Activated CD4-positive, alpha-beta T cell treated with anti-CD3 and anti-CD28 coated beads, Interleukin-2, amount 10 ng/mL, durations not matched to agents 24 days and 14 days (primary cell): ENCODE measurements around the gene RYR1. TPM values are rescaled to one million over a fixed set of nuclear protein-coding genes. Genes with fewer than 3 reads are reported as not detected.
"Not testable (repeated sequence)": the region's sequence is repeated elsewhere in the genome, so short reads cannot be mapped to it uniquely, and the experiment has no call there.

Experiments used
- DNase-seq: peaks from one replicate; pipeline ENCODE4 v3.0.0; 2022
- H3K27ac Mint-ChIP-seq: one replicate; pipeline ENCODE4 v1.8.0; 2022; ENCODE audit warnings: mild to moderate bottlenecking, mixed read lengths
- H3K27me3 Mint-ChIP-seq: one replicate; pipeline ENCODE4 v1.8.0; 2022; ENCODE audit warnings: mixed read lengths
- H3K36me3 Mint-ChIP-seq: one replicate; pipeline ENCODE4 v1.8.0; 2022; ENCODE audit warnings: low read depth, mild to moderate bottlenecking, mixed read lengths
- H3K4me1 Mint-ChIP-seq: one replicate; pipeline ENCODE4 v1.8.0; 2021; ENCODE audit warnings: mixed read lengths
- H3K4me3 Mint-ChIP-seq: one replicate; pipeline ENCODE4 v1.8.0; 2022; ENCODE audit warnings: mild to moderate bottlenecking, moderate library complexity, mixed read lengths
- H3K9me3 Mint-ChIP-seq: one replicate; pipeline ENCODE4 v1.8.0; 2021; ENCODE audit warnings: mixed read lengths
- intact Hi-C: fragments of 100-400 bp; cut with micrococcal nuclease; formaldehyde crosslinking; loops from one replicate; pipeline ENCODE4 v1.15.1; 2023
- total RNA-seq: library from RNA; stranded (reverse); gene quantifications from 2 replicates; pipeline ENCODE4 v1.2.3, GENCODE V29; 2022

The RYR1 gene
- total RNA-seq, 1 donor from 2014 or later = 4.0 TPM

- Mint-ChIP-seq H3K36me3 (no peaks in the 10 kb centered on the region), H3K4me3 (peak overlapping the region; percentile 26), H3K4me1 (peaks cover 9% of the 10 kb centered on the region), H3K9me3 (no peaks in the 10 kb centered on the region), H3K27me3 (peaks cover 9% of the 10 kb centered on the region), H3K27ac (no peak overlapping the region)
- peak; percentile 95 for DNase-seq
- intact Hi-C loops = no loop called here
Measured at GRCh38 chr19:38506723-38507550, 73.4 kb downstream of the RYR1 start.

DNA sequence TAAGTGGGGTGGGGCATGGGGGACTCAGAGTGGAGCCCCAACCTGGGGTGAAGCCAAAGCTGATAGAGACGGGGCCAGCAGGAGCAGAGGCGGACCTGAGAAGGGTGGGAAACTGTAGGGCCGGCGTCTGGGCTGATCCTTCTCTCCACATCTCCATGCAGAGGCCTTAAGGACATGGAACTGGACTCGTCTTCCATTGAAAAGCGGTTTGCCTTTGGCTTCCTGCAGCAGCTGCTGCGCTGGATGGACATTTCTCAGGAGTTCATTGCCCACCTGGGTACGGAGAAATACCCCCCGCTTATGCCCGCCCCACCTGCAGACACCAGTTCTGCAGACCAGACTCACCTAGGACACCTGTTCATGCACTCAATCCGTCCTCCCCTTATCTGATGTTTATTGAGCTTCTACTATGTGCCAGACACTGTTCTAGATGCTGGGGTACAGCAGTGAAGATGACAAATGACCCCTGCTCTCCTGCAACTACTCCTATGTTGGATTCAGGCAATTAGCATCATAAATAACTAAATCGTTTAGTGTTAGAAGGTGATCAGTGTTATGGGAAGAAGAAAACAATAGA, 74.1 kb downstream of the RYR1 start:
- H3K36me3 Mint-ChIP-seq = no peaks in the 10 kb centered on the region
- no peak for DNase-seq
- peaks cover 9% of the 10 kb centered on the region for H3K27me3 Mint-ChIP-seq
- H3K4me1 Mint-ChIP-seq = peaks cover 9% of the 10 kb centered on the region
- no peak overlapping the region for H3K27ac Mint-ChIP-seq
- H3K4me3 Mint-ChIP-seq = peak overlapping the region; percentile 26
- intact Hi-C loops = no loop called here
- H3K9me3 Mint-ChIP-seq = no peaks in the 10 kb centered on the region

GRCh38 chr19:38508507-38508906, 75.0 kb downstream of the RYR1 start:
- H3K4me3 Mint-ChIP-seq = no peak overlapping the region
- H3K27me3 Mint-ChIP-seq = peaks cover 9% of the 10 kb centered on the region
- DNase-seq = no peak
- no peaks in the 10 kb centered on the region for H3K36me3 Mint-ChIP-seq
- no peaks in the 10 kb centered on the region for H3K9me3 Mint-ChIP-seq
- no peak overlapping the region for H3K27ac Mint-ChIP-seq
- intact Hi-C loops = no loop called here
- H3K4me1 Mint-ChIP-seq = peaks cover 15% of the 10 kb centered on the region

GRCh38 chr19:38509027-38509426, 75.5 kb downstream of the RYR1 start:
- Mint-ChIP-seq H3K27ac (no peak overlapping the region), H3K4me3 (no peak overlapping the region), H3K9me3 (no peaks in the 10 kb centered on the region), H3K36me3 (no peaks in the 10 kb centered on the region), H3K4me1 (peaks cover 18% of the 10 kb centered on the region), H3K27me3 (peaks cover 9% of the 10 kb centered on the region)
- DNase-seq = no peak
- intact Hi-C loops = no loop called here

DNA sequence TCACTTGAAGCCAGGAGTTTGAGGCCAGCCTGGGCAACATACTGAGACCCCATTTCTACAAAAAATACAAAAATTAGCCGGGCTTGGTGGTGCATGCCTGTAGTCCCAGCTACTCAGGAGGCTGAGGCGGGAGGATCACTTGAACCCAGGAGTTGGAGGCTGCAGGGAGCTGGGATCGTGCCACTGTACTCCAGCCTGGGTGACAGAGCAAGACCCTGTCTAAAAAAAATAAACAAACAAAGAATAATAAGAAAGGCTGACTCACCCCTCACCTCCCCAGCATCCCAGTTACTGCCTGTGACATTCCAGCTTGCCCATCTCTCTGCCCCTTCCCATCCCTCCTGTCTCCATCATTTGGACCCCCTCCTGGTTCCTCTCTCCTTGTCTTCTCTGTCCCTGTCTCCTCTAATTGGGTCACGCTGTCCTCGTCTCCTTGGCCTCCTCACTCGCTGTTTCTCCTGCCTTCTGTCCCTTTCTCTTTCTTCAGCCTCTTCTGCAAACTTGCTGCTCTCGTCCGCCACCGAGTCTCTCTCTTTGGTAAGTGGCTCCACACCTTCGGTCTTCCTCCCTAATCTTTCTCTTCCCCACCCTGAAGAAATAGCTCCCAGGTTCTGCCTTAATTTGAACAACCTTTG, 77.7 kb downstream of the RYR1 start:
- intact Hi-C loops = no loop called here
- H3K9me3 Mint-ChIP-seq = no peaks in the 10 kb centered on the region
- no peak overlapping the region for H3K27ac Mint-ChIP-seq
- H3K27me3 Mint-ChIP-seq = peaks cover 9% of the 10 kb centered on the region
- no peak for DNase-seq
- H3K36me3 Mint-ChIP-seq = no peaks in the 10 kb centered on the region
- H3K4me1 Mint-ChIP-seq = peaks cover 26% of the 10 kb centered on the region
- no peak overlapping the region for H3K4me3 Mint-ChIP-seq

DNA sequence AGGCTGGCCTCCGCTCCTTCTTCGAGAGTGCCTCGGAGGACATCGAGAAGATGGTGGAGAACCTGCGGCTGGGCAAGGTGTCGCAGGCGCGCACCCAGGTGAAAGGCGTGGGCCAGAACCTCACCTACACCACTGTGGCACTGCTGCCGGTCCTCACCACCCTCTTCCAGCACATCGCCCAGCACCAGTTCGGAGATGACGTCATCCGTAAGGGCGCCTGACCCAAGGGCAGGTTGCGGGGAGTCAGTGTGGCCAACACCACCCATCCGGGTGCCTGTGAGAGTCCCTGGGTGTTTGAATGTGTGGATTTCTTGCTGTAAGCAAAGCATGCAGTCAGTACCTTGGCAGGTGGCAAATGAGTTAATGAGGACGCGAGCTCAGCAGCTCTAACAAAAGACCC, 78.8 kb downstream of the RYR1 start:
- intact Hi-C loops = no loop called here

DNA sequence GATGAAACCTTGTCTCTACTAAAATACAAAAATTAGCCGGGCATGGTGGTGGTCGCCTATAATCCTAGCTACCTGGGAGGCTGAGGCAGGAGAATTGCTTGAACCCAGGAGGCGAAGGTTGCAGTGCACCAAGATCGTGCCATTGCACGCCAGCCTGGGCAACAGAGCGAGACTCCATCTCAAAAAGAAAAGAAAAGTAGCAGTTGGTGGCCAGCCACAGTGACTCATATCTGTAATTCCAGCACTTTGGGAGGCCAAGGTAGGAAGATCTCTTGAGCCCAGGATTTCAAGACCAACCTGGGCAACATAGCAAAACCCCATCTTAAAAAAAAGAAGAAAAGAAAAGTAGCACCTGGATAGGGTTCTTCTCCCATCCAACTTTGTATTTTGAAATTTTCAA, 79.7 kb downstream of the RYR1 start:
- intact Hi-C loops, H3K36me3 Mint-ChIP-seq, DNase-seq, H3K27me3 Mint-ChIP-seq, H3K9me3 Mint-ChIP-seq, H3K27ac Mint-ChIP-seq: not testable (repeated sequence)
- peaks cover 22% of the 10 kb centered on the region for H3K4me1 Mint-ChIP-seq
- peak overlapping the region; percentile 6 for H3K4me3 Mint-ChIP-seq

More for the DNA sequence above, 78.8 kb downstream of the RYR1 start:
- H3K4me3 Mint-ChIP-seq = no peak overlapping the region
- H3K9me3 Mint-ChIP-seq = no peaks in the 10 kb centered on the region
- no peak for DNase-seq
- no peak overlapping the region for H3K27ac Mint-ChIP-seq
- peaks cover 22% of the 10 kb centered on the region for H3K4me1 Mint-ChIP-seq
- peaks cover 9% of the 10 kb centered on the region for H3K27me3 Mint-ChIP-seq
- H3K36me3 Mint-ChIP-seq = no peaks in the 10 kb centered on the region

GRCh38 chr19:38513762-38514167, 80.3 kb downstream of the RYR1 start:
- Mint-ChIP-seq H3K9me3 (no peaks in the 10 kb centered on the region), H3K4me1 (peaks cover 22% of the 10 kb centered on the region), H3K27ac (no peak overlapping the region), H3K27me3 (peaks cover 9% of the 10 kb centered on the region), H3K4me3 (peak overlapping the region; percentile 3), H3K36me3 (no peaks in the 10 kb centered on the region)
- intact Hi-C loops = loop anchor here (2.0 kb wide), 3 partner anchors 31 to 123 kb away; partner anchors contain the start of gene EIF3K
- DNase-seq = peak; percentile 84

- H3K4me3 Mint-ChIP-seq = peak overlapping the region; percentile 26
- intact Hi-C loops = loop anchor here (1.0 to 2.0 kb wide), 5 partner anchors 30 to 354 kb away; partner anchors contain the start of genes EIF3K and FAM98C
- no peaks in the 10 kb centered on the region for H3K9me3 Mint-ChIP-seq
- no peaks in the 10 kb centered on the region for H3K36me3 Mint-ChIP-seq
- no peak overlapping the region for H3K27ac Mint-ChIP-seq
- DNase-seq = peak; percentile 94
- peaks cover 22% of the 10 kb centered on the region for H3K4me1 Mint-ChIP-seq
- H3K27me3 Mint-ChIP-seq = peaks cover 7% of the 10 kb centered on the region
Measured at GRCh38 chr19:38514812-38515633, 81.5 kb downstream of the RYR1 start.

- DNase-seq = no peak
- no peak overlapping the region for H3K4me3 Mint-ChIP-seq
- H3K4me1 Mint-ChIP-seq = peaks cover 20% of the 10 kb centered on the region
- H3K27me3 Mint-ChIP-seq = peaks cover 5% of the 10 kb centered on the region
- intact Hi-C loops = loop anchor here (1.0 to 2.0 kb wide), 5 partner anchors 29 to 353 kb away; partner anchors contain the start of genes EIF3K and FAM98C
- no peak overlapping the region for H3K27ac Mint-ChIP-seq
- no peaks in the 10 kb centered on the region for H3K9me3 Mint-ChIP-seq
- H3K36me3 Mint-ChIP-seq = no peaks in the 10 kb centered on the region
Measured at GRCh38 chr19:38515896-38516295, 82.4 kb downstream of the RYR1 start.

GRCh38 chr19:38516802-38517201, 83.3 kb downstream of the RYR1 start:
- no peak for DNase-seq
- H3K9me3 Mint-ChIP-seq = no peaks in the 10 kb centered on the region
- H3K27me3 Mint-ChIP-seq = no peaks in the 10 kb centered on the region
- H3K36me3 Mint-ChIP-seq = no peaks in the 10 kb centered on the region
- no peak overlapping the region for H3K27ac Mint-ChIP-seq
- peaks cover 17% of the 10 kb centered on the region for H3K4me1 Mint-ChIP-seq
- no peak overlapping the region for H3K4me3 Mint-ChIP-seq
- intact Hi-C loops = no loop called here

- Mint-ChIP-seq H3K4me1 (peaks cover 17% of the 10 kb centered on the region), H3K36me3 (no peaks in the 10 kb centered on the region), H3K9me3 (no peaks in the 10 kb centered on the region), H3K4me3 (no peak overlapping the region), H3K27me3 (no peaks in the 10 kb centered on the region), H3K27ac (no peak overlapping the region)
- DNase-seq = no peak
- intact Hi-C loops = no loop called here
Measured at GRCh38 chr19:38517321-38517720, 83.8 kb downstream of the RYR1 start.

- H3K9me3 Mint-ChIP-seq, H3K27ac Mint-ChIP-seq, H3K27me3 Mint-ChIP-seq, H3K4me3 Mint-ChIP-seq, H3K36me3 Mint-ChIP-seq, DNase-seq, intact Hi-C loops: not testable (repeated sequence)
- H3K4me1 Mint-ChIP-seq = peaks cover 16% of the 10 kb centered on the region
Measured at GRCh38 chr19:38517980-38518379, 84.5 kb downstream of the RYR1 start.
